ENCODE results near the gene CES2.
A peak's percentile ranks its signal among the peaks of the same experiment; 100 is the strongest.

CES2 gene

GRCh38 chr16:66918803-66919568, 16.3 kb upstream of the CES2 start, which contains the start of gene CDH16:
Gene CDH16, minus strand, starts transcription at chr16:66918885. Its CDS starts 820 bp downstream, at chr16:66918065.
- no peak for DNase-seq (ENCODE audit: low read depth, low spot score)

GRCh38 chr16:66919569-66920298, 15.6 kb upstream of the CES2 start:
- no peak for DNase-seq (ENCODE audit: low read depth, low spot score)

GRCh38 chr16:66920299-66920590, 15.1 kb upstream of the CES2 start:
- DNase-seq (ENCODE audit: low read depth, low spot score), result peak; percentile 50

- no peak for DNase-seq (ENCODE audit: low read depth, low spot score)
Observed at GRCh38 chr16:66920924-66921680, 14.2 kb upstream of the CES2 start.

GRCh38 chr16:66921729-66922450, 13.4 kb upstream of the CES2 start:
- no peak for DNase-seq (ENCODE audit: low read depth, low spot score)

GRCh38 chr16:66923247-66923731, 12.0 kb upstream of the CES2 start:
- DNase-seq (ENCODE audit: low read depth, low spot score), result peak; percentile 76

GRCh38 chr16:66923866-66924265, 11.4 kb upstream of the CES2 start:
- no peak for DNase-seq (ENCODE audit: low read depth, low spot score)

GRCh38 chr16:66924527-66925321, 10.6 kb upstream of the CES2 start:
- peak; percentile 64 for DNase-seq (ENCODE audit: low read depth, low spot score)

- peak; percentile 83 for DNase-seq (ENCODE audit: low read depth, low spot score)
Observed at GRCh38 chr16:66925322-66925840, 9.9 kb upstream of the CES2 start, which contains the start of gene RRAD. Gene RRAD, minus strand, starts transcription at chr16:66925535. Its CDS starts 356 bp downstream, at chr16:66925179.

GRCh38 chr16:66926171-66926947, 9.0 kb upstream of the CES2 start:
- peak; percentile 53 for DNase-seq (ENCODE audit: low read depth, low spot score)

- peak; percentile 96 for DNase-seq (ENCODE audit: low read depth, low spot score)
Observed at GRCh38 chr16:66926961-66927436, 8.3 kb upstream of the CES2 start.

- DNase-seq (ENCODE audit: low read depth, low spot score), result peak; percentile 25
Observed at GRCh38 chr16:66927918-66928649, 7.2 kb upstream of the CES2 start.

GRCh38 chr16:66928702-66929388, 6.5 kb upstream of the CES2 start:
- DNase-seq (ENCODE audit: low read depth, low spot score), result peak; percentile 47

GRCh38 chr16:66930189-66930588, 5.1 kb upstream of the CES2 start:
- peak; percentile 54 for DNase-seq (ENCODE audit: low read depth, low spot score)

- DNase-seq (ENCODE audit: low read depth, low spot score), result no peak
Observed at GRCh38 chr16:66931665-66932064, 3.7 kb upstream of the CES2 start.

- DNase-seq (ENCODE audit: low read depth, low spot score), result no peak
Observed at GRCh38 chr16:66932076-66932475, 3.2 kb upstream of the CES2 start.

- DNase-seq (ENCODE audit: low read depth, low spot score), result no peak
Observed at GRCh38 chr16:66933776-66934137, 1.6 kb upstream of the CES2 start.

- DNase-seq (ENCODE audit: low read depth, low spot score), result peak; percentile 96
Observed at GRCh38 chr16:66934138-66934838, 1.0 kb upstream of the CES2 start, which contains the start of gene CIAO2B. Gene CIAO2B, minus strand, starts transcription at chr16:66934402. Its CDS starts 38 bp downstream, at chr16:66934364.

Measured in astrocyte of the hippocampus (primary cell).